ENCODE results near the gene MYH9.

GRCh38 chr22:36246718-36247117 is 141.0 kb downstream of the MYH9 start:
- TF ChIP-seq CTCF (conservative IDR thresholded peaks at IDR 0.05; ENCODE audit: low read depth, low read length) (no peak), EZH2 (IDR thresholded peaks at IDR 0.05; ENCODE audit: borderline replicate concordance, low read depth, low read length, poor library complexity, severe bottlenecking) (no peak)

All from A673 (cell line).